Measurements from ENCODE around the gene MCC.

- TF ChIP-seq GATA3 (IDR thresholded peaks at IDR 0.05; ENCODE audit: low read depth, low read length) (no peak), GATA2 (IDR thresholded peaks at IDR 0.05; ENCODE audit: low read depth, low read length) (no peak; the same call in 1 of the 2 replicates)
Measured at GRCh38 chr5:113179156-113179555, 309.1 kb downstream of the MCC start.
